Muscle layer of duodenum (tissue), 2 donors: ENCODE results near the gene DNAI7.

ENCODE experiments used
- H3K27ac ChIP-seq: one replicate; pipeline ENCODE4 v1.7.0; 2013; ENCODE audit warnings: mild to moderate bottlenecking, low read length
- H3K27me3 ChIP-seq: one replicate; pipeline ENCODE4 v1.7.0; 2013; ENCODE audit warnings: low read depth, mild to moderate bottlenecking, control low read depth, low read length
- H3K36me3 ChIP-seq, 2 donors: one replicate each; pipeline ENCODE4 v1.7.0; 2013; ENCODE audit warnings: low read length in 2 of 2, control low read depth in 1 of 2, mild to moderate bottlenecking in 1 of 2; ENCODE audit not compliant: insufficient read depth in 2 of 2, control insufficient read depth in 1 of 2
- H3K4me1 ChIP-seq, 2 donors: one replicate each; pipeline ENCODE4 v1.7.0; 2013; ENCODE audit warnings: low read length in 2 of 2, mild to moderate bottlenecking in 2 of 2, control low read depth in 1 of 2, moderate library complexity in 1 of 2; ENCODE audit not compliant: insufficient read depth in 2 of 2, control insufficient read depth in 1 of 2
- H3K4me3 ChIP-seq, 2 donors: one replicate each; pipeline ENCODE4 v1.7.0; 2013; ENCODE audit warnings: low read length in 2 of 2, low read depth in 1 of 2, mild to moderate bottlenecking in 1 of 2
- H3K9me3 ChIP-seq, 2 donors: one replicate each; pipeline ENCODE4 v1.7.0; 2013; ENCODE audit warnings: low read length in 2 of 2, control low read depth in 1 of 2, mild to moderate bottlenecking in 1 of 2; ENCODE audit not compliant: control insufficient read depth in 1 of 2
- donor health status: healthy.

The DNAI7 gene

GRCh38 chr12:25123126-25123525 is 71.8 kb downstream of the DNAI7 start:
- H3K27ac ChIP-seq: no peak overlapping the region
- no peak overlapping the region for H3K4me3 ChIP-seq
- H3K27me3 ChIP-seq: no peaks in the 10 kb centered on the region
- H3K9me3 ChIP-seq: no peaks in the 10 kb centered on the region
- H3K36me3 ChIP-seq: no peaks in the 10 kb centered on the region
- H3K4me1 ChIP-seq: no peaks in the 10 kb centered on the region

GRCh38 chr12:25121916-25122315 is 73.0 kb downstream of the DNAI7 start:
- no peak overlapping the region for H3K4me3 ChIP-seq
- H3K27ac ChIP-seq: no peak overlapping the region
- H3K27me3 ChIP-seq: no peaks in the 10 kb centered on the region
- no peaks in the 10 kb centered on the region for H3K36me3 ChIP-seq
- H3K9me3 ChIP-seq: no peaks in the 10 kb centered on the region
- no peaks in the 10 kb centered on the region for H3K4me1 ChIP-seq

- Histone ChIP-seq H3K4me1 (no peaks in the 10 kb centered on the region), H3K9me3 (no peaks in the 10 kb centered on the region), H3K4me3 (no peak overlapping the region), H3K36me3 (no peaks in the 10 kb centered on the region), H3K27ac (no peak overlapping the region), H3K27me3 (no peaks in the 10 kb centered on the region)
These were observed 73.8 kb downstream of the DNAI7 start for GRCh38 chr12:25121110-25121509.

GRCh38 chr12:25119020-25119419 is 75.9 kb downstream of the DNAI7 start:
- Histone ChIP-seq H3K9me3 (no peaks in the 10 kb centered on the region), H3K36me3 (no peaks in the 10 kb centered on the region), H3K4me1 (no peaks in the 10 kb centered on the region), H3K27me3 (no peaks in the 10 kb centered on the region), H3K4me3 (no peak overlapping the region), H3K27ac (no peak overlapping the region)

- Histone ChIP-seq H3K27ac (no peak overlapping the region), H3K9me3 (no peaks in the 10 kb centered on the region), H3K4me1 (no peaks in the 10 kb centered on the region), H3K27me3 (no peaks in the 10 kb centered on the region), H3K4me3 (no peak overlapping the region), H3K36me3 (no peaks in the 10 kb centered on the region)
These were observed 79.3 kb downstream of the DNAI7 start for GRCh38 chr12:25115677-25116076.

GRCh38 chr12:25113651-25114050 is 81.3 kb downstream of the DNAI7 start:
- H3K27me3 ChIP-seq: no peaks in the 10 kb centered on the region
- no peak overlapping the region for H3K4me3 ChIP-seq
- H3K36me3 ChIP-seq: no peaks in the 10 kb centered on the region
- H3K4me1 ChIP-seq: no peaks in the 10 kb centered on the region
- H3K27ac ChIP-seq: no peak overlapping the region
- no peaks in the 10 kb centered on the region for H3K9me3 ChIP-seq

GRCh38 chr12:25110260-25110659 is 84.7 kb downstream of the DNAI7 start:
- H3K27me3 ChIP-seq: no peaks in the 10 kb centered on the region
- H3K4me1 ChIP-seq: no peaks in the 10 kb centered on the region
- no peak overlapping the region for H3K4me3 ChIP-seq
- H3K27ac ChIP-seq: no peak overlapping the region
- H3K36me3 ChIP-seq: no peaks in the 10 kb centered on the region
- H3K9me3 ChIP-seq: no peaks in the 10 kb centered on the region

- H3K27me3 ChIP-seq: no peaks in the 10 kb centered on the region
- H3K4me1 ChIP-seq: no peaks in the 10 kb centered on the region
- H3K9me3 ChIP-seq: no peaks in the 10 kb centered on the region
- no peaks in the 10 kb centered on the region for H3K36me3 ChIP-seq
- H3K4me3 ChIP-seq: no peak overlapping the region
- H3K27ac ChIP-seq: no peak overlapping the region
These were observed 87.0 kb downstream of the DNAI7 start for GRCh38 chr12:25107920-25108319.

GRCh38 chr12:25106818-25107217 is 88.1 kb downstream of the DNAI7 start:
- Histone ChIP-seq H3K36me3 (peaks cover 0 to 4% of the 10 kb centered on the region in 2 donors), H3K27ac (no peak overlapping the region), H3K4me1 (no peaks in the 10 kb centered on the region), H3K4me3 (no peak overlapping the region), H3K9me3 (no peaks in the 10 kb centered on the region), H3K27me3 (no peaks in the 10 kb centered on the region)

- H3K36me3 ChIP-seq: peaks cover 0 to 4% of the 10 kb centered on the region in 2 donors
- H3K4me3 ChIP-seq: no peak overlapping the region
- no peaks in the 10 kb centered on the region for H3K27me3 ChIP-seq
- no peaks in the 10 kb centered on the region for H3K9me3 ChIP-seq
- H3K4me1 ChIP-seq: no peaks in the 10 kb centered on the region
- H3K27ac ChIP-seq: no peak overlapping the region
These were observed 92.6 kb downstream of the DNAI7 start for GRCh38 chr12:25102402-25102801.

GRCh38 chr12:25101092-25101445 is 93.9 kb downstream of the DNAI7 start:
- no peak overlapping the region for H3K4me3 ChIP-seq
- no peaks in the 10 kb centered on the region for H3K4me1 ChIP-seq
- peaks cover 0 to 4% of the 10 kb centered on the region in 2 donors for H3K36me3 ChIP-seq
- H3K27me3 ChIP-seq: no peaks in the 10 kb centered on the region
- H3K9me3 ChIP-seq: no peaks in the 10 kb centered on the region
- no peak overlapping the region for H3K27ac ChIP-seq

- Histone ChIP-seq H3K9me3 (no peaks in the 10 kb centered on the region), H3K4me3 (no peak overlapping the region), H3K27ac (no peak overlapping the region), H3K4me1 (no peaks in the 10 kb centered on the region), H3K36me3 (peaks cover 0 to 4% of the 10 kb centered on the region in 2 donors), H3K27me3 (no peaks in the 10 kb centered on the region)
These were observed 94.5 kb downstream of the DNAI7 start for GRCh38 chr12:25100194-25101091.
